BE2C (cell line): ENCODE results near the gene RAB7A.
"Not testable (repeated sequence)": the region's sequence is repeated elsewhere in the genome, so short reads cannot be mapped to it uniquely, and the experiment has no call there.

ENCODE experiments used
- DNase-seq: peaks from one replicate; pipeline ENCODE4 v3.0.0-alpha.2; 2020
- H3K27me3 ChIP-seq: fragments of 250-450 bp; sonication (Bioruptor Pico); 2 replicates; pipeline ENCODE4 v1.5.1; 2020; ENCODE audit warnings: mild to moderate bottlenecking
- H3K36me3 ChIP-seq: fragments of 250-450 bp; sonication (Bioruptor Pico); 2 replicates; pipeline ENCODE4 v1.5.1; 2020; ENCODE audit warnings: mild to moderate bottlenecking
- H3K4me1 ChIP-seq: fragments of 250-450 bp; sonication (Bioruptor Pico); 2 replicates; pipeline ENCODE4 v1.5.1; 2020
- H3K4me3 ChIP-seq: 2 replicates; pipeline ENCODE4 v1.5.1; 2011; ENCODE audit warnings: low read depth, low read length
- H3K9me3 ChIP-seq: fragments of 250-450 bp; sonication (Bioruptor Pico); 2 replicates; pipeline ENCODE4 v1.5.1; 2020
- CTCF ChIP-seq: IDR thresholded peaks from 2 replicates; pipeline ENCODE4 v1.5.1; 2012; ENCODE audit warnings: mild to moderate bottlenecking, low read depth, low read length

Gene RAB7A

GRCh38 chr3:128823631-128824030 lies 97.6 kb downstream of the RAB7A start:
- no peak for DNase-seq
- Histone ChIP-seq H3K36me3 (peaks cover 12% of the 10 kb centered on the region), H3K27me3 (no peaks in the 10 kb centered on the region), H3K4me3 (no peak overlapping the region), H3K9me3 (no peaks in the 10 kb centered on the region), H3K4me1 (no peaks in the 10 kb centered on the region)
- no peak for TF ChIP-seq CTCF

- Histone ChIP-seq H3K9me3 (no peaks in the 10 kb centered on the region), H3K4me1 (no peaks in the 10 kb centered on the region), H3K27me3 (no peaks in the 10 kb centered on the region), H3K4me3 (no peak overlapping the region), H3K36me3 (peaks cover 6% of the 10 kb centered on the region)
- TF ChIP-seq CTCF = no peak
- no peak for DNase-seq
Measured at GRCh38 chr3:128824132-128824850, 98.3 kb downstream of the RAB7A start.

- Histone ChIP-seq H3K36me3 (peaks cover 6% of the 10 kb centered on the region), H3K4me1 (no peaks in the 10 kb centered on the region), H3K4me3 (no peak overlapping the region), H3K9me3 (no peaks in the 10 kb centered on the region), H3K27me3 (no peaks in the 10 kb centered on the region)
- no peak for TF ChIP-seq CTCF
- no peak for DNase-seq
Measured at GRCh38 chr3:128825117-128825725, 99.2 kb downstream of the RAB7A start.

- H3K4me3 ChIP-seq, H3K9me3 ChIP-seq, DNase-seq, H3K36me3 ChIP-seq, H3K27me3 ChIP-seq, H3K4me1 ChIP-seq: not testable (repeated sequence)
Measured at GRCh38 chr3:128829087-128829486, 103.1 kb downstream of the RAB7A start.

- not testable (repeated sequence) for H3K4me1 ChIP-seq, H3K4me3 ChIP-seq, H3K36me3 ChIP-seq, DNase-seq, H3K9me3 ChIP-seq, H3K27me3 ChIP-seq
Measured at GRCh38 chr3:128829925-128830625, 104.1 kb downstream of the RAB7A start.

GRCh38 chr3:128830762-128831161 lies 104.8 kb downstream of the RAB7A start:
- H3K9me3 ChIP-seq, DNase-seq, H3K4me1 ChIP-seq, H3K27me3 ChIP-seq, H3K4me3 ChIP-seq, H3K36me3 ChIP-seq: not testable (repeated sequence)

- not testable (repeated sequence) for H3K9me3 ChIP-seq, H3K4me3 ChIP-seq, H3K27me3 ChIP-seq, DNase-seq, H3K36me3 ChIP-seq, H3K4me1 ChIP-seq
Measured at GRCh38 chr3:128832979-128833378, 107.0 kb downstream of the RAB7A start.

- Histone ChIP-seq H3K36me3 (no peaks in the 10 kb centered on the region), H3K9me3 (no peaks in the 10 kb centered on the region), H3K27me3 (no peaks in the 10 kb centered on the region), H3K4me3 (no peak overlapping the region), H3K4me1 (no peaks in the 10 kb centered on the region)
- TF ChIP-seq CTCF = no peak
- DNase-seq = no peak
Measured at GRCh38 chr3:128835096-128835495, 109.1 kb downstream of the RAB7A start.
